ENCODE results near the gene FBXL4. TPM values are rescaled to one million over a fixed set of nuclear protein-coding genes. Genes with fewer than 3 reads are reported as not detected.

FBXL4 gene
- total RNA-seq, 2 experiments from 2014 or later: 14.5 to 20.9 TPM

- no peaks in the 10 kb centered on the region for H3K9me3 ChIP-seq (ENCODE audit: low read length)
- no peaks in the 10 kb centered on the region for H3K36me3 ChIP-seq (ENCODE audit: insufficient read depth, low read length)
- ChIA-PET POLR2A (no interaction called here), CTCF (ENCODE audit: unreplicated experiment) (no interaction called here)
- intact Hi-C loops (cut with micrococcal nuclease; ENCODE audit: unreplicated experiment): loop anchor here (5.0 to 10.0 kb wide), 2 partner anchors 197 to 1121 kb away; no protein-coding TSS in a partner anchor
- H3K27ac ChIP-seq (ENCODE audit: low read depth, low read length, poor library complexity, severe bottlenecking): no peak overlapping the region
- no peak for DNase-seq (ENCODE audit: low spot score)
- peaks cover 4% of the 10 kb centered on the region; the same call in 1 of the 2 replicates for H4K20me1 ChIP-seq (ENCODE audit: insufficient read depth, low read length)
- TF ChIP-seq CTCF (conservative IDR thresholded peaks at IDR 0.05; ENCODE audit: low read length) (no peak), EZH2phosphoT487 (IDR thresholded peaks at IDR 0.05; ENCODE audit: borderline replicate concordance, low read depth, low read length) (no peak)
- peak overlapping the region; percentile 97 for H3K4me2 ChIP-seq (ENCODE audit: low read length)
- H3K9me2 ChIP-seq (ENCODE audit: insufficient read depth, low read length): no peaks in the 10 kb centered on the region
- peaks cover 5% of the 10 kb centered on the region for H3K4me1 ChIP-seq (ENCODE audit: insufficient read depth, low read length, poor library complexity, severe bottlenecking)
- no peaks in the 10 kb centered on the region for H3K79me2 ChIP-seq (ENCODE audit: insufficient read depth, low read depth, low read length)
- peak overlapping the region; percentile 19 for H3K4me3 ChIP-seq (ENCODE audit: low read depth, low read length, poor library complexity, severe bottlenecking)
- no peak overlapping the region for H2AFZ ChIP-seq (ENCODE audit: low read length)
- no TSS peak for BruUV-seq (replicated peaks)
Observed at GRCh38 chr6:98835149-98836024, 112.4 kb downstream of the FBXL4 start.

GRCh38 chr6:98834060-98835031 is 113.4 kb downstream of the FBXL4 start, which contains the start of gene POU3F2:
TSS of gene POU3F2 (plus strand) at chr6:98834574. CDS start at chr6:98834874, 300 bp downstream.
- Histone ChIP-seq H3K4me2 (ENCODE audit: low read length) (peak within 1 kb of the TSS; percentile 97), H3K27ac (ENCODE audit: low read depth, low read length, poor library complexity, severe bottlenecking) (no peak within 1 kb of the TSS), H3K79me2 (ENCODE audit: insufficient read depth, low read depth, low read length) (no peaks in the 10 kb centered on the region), H3K36me3 (ENCODE audit: insufficient read depth, low read length) (no peaks in the 10 kb centered on the region), H3K9me2 (ENCODE audit: insufficient read depth, low read length) (no peaks in the 10 kb centered on the region), H4K20me1 (ENCODE audit: insufficient read depth, low read length) (peaks cover 4% of the 10 kb centered on the region; the same call in 1 of the 2 replicates), H3K4me1 (ENCODE audit: insufficient read depth, low read length, poor library complexity, severe bottlenecking) (peaks cover 5% of the 10 kb centered on the region), H2AFZ (ENCODE audit: low read length) (peak within 1 kb of the TSS; percentile 82; the same call in 1 of the 2 replicates), H3K9me3 (ENCODE audit: low read length) (no peaks in the 10 kb centered on the region), H3K4me3 (ENCODE audit: low read depth, low read length, poor library complexity, severe bottlenecking) (peak within 1 kb of the TSS; percentile 71)
- POLR2A ChIA-PET: interaction anchor here (0.6 to 0.8 kb wide), 5 partner anchors 19 to 689 kb away, joined by 3 to 7 read pairs (median 5); no protein-coding TSS in a partner anchor
- CTCF ChIA-PET (ENCODE audit: unreplicated experiment): interaction anchor here (0.6 kb wide), 1 partner anchor 1340 kb away, joined by 5 read pairs; no protein-coding TSS in a partner anchor
- no peak for TF ChIP-seq CTCF (conservative IDR thresholded peaks at IDR 0.05; ENCODE audit: low read length)
- no peak for TF ChIP-seq EZH2phosphoT487 (IDR thresholded peaks at IDR 0.05; ENCODE audit: borderline replicate concordance, low read depth, low read length)
- no TSS peak for BruUV-seq (replicated peaks)
- DNase-seq (ENCODE audit: low spot score): peak; percentile 80
- intact Hi-C loops (cut with micrococcal nuclease; ENCODE audit: unreplicated experiment): loop anchor here (5.0 to 10.0 kb wide), 2 partner anchors 198 to 1120 kb away; no protein-coding TSS in a partner anchor
